Neural progenitor cell (in vitro differentiated cells): Measurements from ENCODE around the gene ZNF763.

Experiments used
- EZH2 ChIP-seq: fragments of 200-600 bp; sonication (generic); IDR thresholded peaks from 2 replicates; pipeline ENCODE4 v1.6.1; 2017; ENCODE audit warnings: antibody characterized with exemption, mild to moderate bottlenecking, moderate library complexity
- EZH2phosphoT487 ChIP-seq: fragments of 200-600 bp; sonication (generic); IDR thresholded peaks from 2 replicates; pipeline ENCODE4 v1.6.1; 2017; ENCODE audit warnings: antibody characterized with exemption
- TF ChIP-seq, protein P1 (sequence below): fragments of 200-600 bp; sonication (generic); IDR thresholded peaks from 2 replicates; pipeline ENCODE4 v1.5.1; 2017; ENCODE audit warnings: antibody characterized with exemption, mild to moderate bottlenecking

DNA sequence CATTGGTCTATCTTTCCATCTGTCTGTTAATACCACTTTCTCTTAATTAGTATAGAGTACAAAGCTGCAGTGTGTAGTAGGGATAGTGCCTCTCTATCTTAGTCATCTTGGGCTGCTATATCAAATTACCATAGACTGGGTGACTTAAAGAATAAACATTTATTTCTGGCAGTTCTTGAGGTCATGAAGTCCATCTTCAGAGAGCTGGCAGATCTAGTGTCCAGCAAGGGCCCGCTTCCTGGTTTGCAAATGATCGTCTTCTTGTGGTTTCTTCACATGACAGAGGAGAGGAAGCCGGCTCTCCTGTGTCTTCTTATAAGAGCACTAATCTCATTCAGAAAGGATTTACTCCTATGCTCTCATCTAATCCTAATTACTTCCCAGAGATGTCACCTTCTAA is 33.8 kb upstream of the ZNF763 start:
- TF ChIP-seq EZH2 (no peak), EZH2phosphoT487 (no peak)
- TF ChIP-seq, protein P1, sequence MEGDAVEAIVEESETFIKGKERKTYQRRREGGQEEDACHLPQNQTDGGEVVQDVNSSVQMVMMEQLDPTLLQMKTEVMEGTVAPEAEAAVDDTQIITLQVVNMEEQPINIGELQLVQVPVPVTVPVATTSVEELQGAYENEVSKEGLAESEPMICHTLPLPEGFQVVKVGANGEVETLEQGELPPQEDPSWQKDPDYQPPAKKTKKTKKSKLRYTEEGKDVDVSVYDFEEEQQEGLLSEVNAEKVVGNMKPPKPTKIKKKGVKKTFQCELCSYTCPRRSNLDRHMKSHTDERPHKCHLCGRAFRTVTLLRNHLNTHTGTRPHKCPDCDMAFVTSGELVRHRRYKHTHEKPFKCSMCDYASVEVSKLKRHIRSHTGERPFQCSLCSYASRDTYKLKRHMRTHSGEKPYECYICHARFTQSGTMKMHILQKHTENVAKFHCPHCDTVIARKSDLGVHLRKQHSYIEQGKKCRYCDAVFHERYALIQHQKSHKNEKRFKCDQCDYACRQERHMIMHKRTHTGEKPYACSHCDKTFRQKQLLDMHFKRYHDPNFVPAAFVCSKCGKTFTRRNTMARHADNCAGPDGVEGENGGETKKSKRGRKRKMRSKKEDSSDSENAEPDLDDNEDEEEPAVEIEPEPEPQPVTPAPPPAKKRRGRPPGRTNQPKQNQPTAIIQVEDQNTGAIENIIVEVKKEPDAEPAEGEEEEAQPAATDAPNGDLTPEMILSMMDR: no peak
